Parietal lobe (tissue), 1 donor: ENCODE data around the gene ANO5. TPM values are rescaled to one million over a fixed set of nuclear protein-coding genes. Genes with fewer than 3 reads are reported as not detected.

ENCODE experiments used
- total RNA-seq: library from RNA; depleted of rRNA; stranded (reverse); fragments of >200 nt; gene quantifications from one replicate; pipeline ENCODE4 v1.2.3, GENCODE V29; 2014

The ANO5 gene, protein sequence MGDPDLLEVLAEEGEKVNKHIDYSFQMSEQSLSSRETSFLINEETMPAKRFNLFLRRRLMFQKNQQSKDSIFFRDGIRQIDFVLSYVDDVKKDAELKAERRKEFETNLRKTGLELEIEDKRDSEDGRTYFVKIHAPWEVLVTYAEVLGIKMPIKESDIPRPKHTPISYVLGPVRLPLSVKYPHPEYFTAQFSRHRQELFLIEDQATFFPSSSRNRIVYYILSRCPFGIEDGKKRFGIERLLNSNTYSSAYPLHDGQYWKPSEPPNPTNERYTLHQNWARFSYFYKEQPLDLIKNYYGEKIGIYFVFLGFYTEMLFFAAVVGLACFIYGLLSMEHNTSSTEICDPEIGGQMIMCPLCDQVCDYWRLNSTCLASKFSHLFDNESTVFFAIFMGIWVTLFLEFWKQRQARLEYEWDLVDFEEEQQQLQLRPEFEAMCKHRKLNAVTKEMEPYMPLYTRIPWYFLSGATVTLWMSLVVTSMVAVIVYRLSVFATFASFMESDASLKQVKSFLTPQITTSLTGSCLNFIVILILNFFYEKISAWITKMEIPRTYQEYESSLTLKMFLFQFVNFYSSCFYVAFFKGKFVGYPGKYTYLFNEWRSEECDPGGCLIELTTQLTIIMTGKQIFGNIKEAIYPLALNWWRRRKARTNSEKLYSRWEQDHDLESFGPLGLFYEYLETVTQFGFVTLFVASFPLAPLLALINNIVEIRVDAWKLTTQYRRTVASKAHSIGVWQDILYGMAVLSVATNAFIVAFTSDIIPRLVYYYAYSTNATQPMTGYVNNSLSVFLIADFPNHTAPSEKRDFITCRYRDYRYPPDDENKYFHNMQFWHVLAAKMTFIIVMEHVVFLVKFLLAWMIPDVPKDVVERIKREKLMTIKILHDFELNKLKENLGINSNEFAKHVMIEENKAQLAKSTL
- total RNA-seq = 19.7 TPM

DNA sequence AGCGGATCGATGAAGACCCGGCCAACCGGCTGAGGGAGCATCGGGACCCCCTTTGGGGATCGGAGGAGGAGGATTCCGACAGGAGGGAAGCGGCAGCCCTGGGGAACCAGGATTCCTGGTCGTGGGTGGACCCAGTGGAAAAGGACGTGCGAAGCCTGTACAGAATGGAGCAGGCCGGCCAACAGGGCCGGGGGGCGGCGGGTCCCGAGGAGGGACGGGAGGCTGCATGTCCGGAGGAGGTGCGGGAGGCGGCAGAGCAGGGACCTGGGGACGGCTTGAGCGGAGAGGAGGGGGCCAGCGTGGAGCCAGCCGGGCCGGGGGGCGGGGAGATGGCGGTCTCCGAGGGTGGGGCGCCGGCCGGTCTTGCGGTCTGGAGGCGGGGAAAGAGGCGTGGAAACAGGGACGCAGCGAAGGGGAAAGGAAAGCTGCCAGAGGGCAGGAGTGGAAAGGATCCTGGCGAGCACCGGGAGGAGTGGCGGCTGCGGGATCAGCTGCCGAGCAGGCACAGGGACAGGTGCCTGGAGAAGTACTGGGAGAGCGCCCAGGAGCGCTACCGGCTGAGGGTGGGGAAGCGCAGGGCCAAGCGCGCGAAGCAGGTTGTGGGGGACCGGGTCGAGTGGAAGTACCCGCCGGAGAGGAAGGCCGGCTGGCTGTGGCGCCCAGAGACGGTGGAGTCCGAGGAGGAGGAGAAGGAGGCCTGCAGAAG is at the start of gene ANO5:
ANO5 (plus strand) TSS at position 444 of the 706 bp plus-strand sequence. CDS start 408 bp downstream, outside the sequence.

Other genes starting within 250 kb of the ANO5 start
- gene SLC17A6, start 145.3 kb downstream of the ANO5 start, total RNA-seq = 17.2 TPM